NAMALWA (cell line): Measurements from ENCODE around the gene PTPN14.
"Not testable (repeated sequence)": the region's sequence is repeated elsewhere in the genome, so short reads cannot be mapped to it uniquely, and the experiment has no call there.

ENCODE experiments used
- DNase-seq: peaks from one replicate; pipeline ENCODE4 v3.0.0-alpha.2; 2015; ENCODE audit warnings: low spot score

PTPN14 gene

GRCh38 chr1:214509622-214510021, 41.8 kb downstream of the PTPN14 start:
- not testable (repeated sequence) for DNase-seq

DNA sequence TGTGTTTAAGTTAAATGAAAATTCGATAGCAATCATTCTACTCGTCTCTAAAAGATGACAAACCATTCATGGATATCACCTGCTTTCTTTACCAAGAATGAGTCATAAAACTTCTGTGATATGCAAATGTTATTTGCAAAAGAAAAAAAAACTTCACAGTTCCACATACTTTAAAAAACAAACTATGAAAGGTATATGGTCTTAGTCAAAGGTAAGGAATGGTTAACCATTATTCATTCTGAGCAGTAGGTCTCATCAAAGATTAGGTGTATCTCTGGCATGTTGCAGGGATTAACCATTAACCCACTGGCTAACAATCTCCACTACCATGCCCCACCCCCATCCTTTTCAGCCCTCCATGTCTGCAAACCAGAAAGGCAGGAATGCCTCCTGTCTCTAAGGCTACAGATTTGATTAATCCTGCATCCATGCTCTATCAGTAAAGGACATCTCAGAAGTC, 44.4 kb downstream of the PTPN14 start:
- no peak for DNase-seq

DNA sequence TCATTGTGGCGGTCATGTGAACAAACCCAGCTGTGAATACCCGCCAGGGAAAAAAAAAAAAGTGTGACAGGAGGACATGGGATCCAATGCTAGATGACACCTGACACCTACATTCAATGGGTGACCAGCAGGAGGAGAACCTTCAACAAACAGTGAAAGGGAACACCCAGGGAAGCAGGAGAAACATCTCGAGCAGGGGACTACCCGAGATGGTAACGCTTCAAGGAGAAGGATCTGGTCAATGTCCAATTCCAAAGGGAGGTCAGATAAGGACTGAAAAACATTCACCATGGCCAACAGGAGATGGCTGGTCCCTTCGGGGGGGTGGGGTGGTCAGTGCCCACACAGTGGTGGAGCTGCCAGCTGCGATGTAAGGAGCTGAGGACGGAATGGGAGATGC, 46.3 kb downstream of the PTPN14 start:
- DNase-seq: no peak

DNA sequence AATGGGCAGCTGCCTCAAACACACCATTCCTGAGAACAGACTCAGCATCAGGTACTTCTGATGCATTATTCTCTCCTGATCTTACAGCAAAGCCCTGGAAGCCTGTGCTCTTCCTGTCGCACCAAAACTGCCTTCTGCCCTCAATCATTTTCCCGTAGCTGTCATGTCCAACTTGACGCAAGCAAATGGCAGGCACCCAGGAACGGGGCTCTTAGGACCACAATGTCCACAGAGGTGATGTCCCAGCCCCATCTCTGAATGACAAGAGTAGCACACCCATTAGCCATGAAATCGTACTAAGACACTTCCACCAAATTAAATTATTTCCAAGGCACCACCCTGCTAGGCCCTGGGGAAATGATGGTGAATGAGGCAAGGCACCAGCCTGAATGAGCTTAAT, 47.1 kb downstream of the PTPN14 start:
- no peak for DNase-seq

- no peak for DNase-seq
Measured at GRCh38 chr1:214503553-214503952, 47.8 kb downstream of the PTPN14 start.

DNA sequence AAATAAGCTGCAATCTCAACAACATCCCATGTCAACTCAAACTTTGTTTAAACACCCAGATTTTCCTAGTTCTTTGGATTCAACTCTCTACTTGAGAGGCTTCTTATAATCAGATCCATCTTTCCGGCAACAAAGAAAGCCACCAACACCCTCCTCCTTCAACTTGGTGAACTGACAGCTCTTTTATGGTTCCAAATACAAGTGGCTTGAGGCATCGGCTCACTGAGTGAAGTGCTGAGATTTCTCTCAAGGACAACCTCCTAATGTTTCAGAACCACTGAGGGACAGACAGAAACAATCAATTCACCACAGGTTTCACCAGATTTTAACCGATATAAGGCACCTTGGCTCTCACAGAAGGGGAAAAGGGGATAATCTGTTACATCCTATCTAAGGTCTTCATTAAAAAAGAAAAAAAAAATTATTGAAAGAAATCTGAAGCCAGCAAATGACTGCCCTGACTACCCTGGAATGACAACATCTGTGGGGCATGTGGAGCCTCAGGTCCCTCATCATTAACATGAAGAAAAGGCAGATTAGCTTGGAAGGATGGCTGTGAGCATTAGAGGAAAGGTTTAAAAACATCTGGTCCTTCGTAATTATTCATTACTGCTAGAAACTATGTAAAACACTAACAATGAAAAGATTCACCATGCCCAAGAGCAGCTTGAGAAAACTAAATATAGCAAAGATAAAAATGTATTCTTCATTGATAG, 50.9 kb downstream of the PTPN14 start:
- no peak for DNase-seq

DNA sequence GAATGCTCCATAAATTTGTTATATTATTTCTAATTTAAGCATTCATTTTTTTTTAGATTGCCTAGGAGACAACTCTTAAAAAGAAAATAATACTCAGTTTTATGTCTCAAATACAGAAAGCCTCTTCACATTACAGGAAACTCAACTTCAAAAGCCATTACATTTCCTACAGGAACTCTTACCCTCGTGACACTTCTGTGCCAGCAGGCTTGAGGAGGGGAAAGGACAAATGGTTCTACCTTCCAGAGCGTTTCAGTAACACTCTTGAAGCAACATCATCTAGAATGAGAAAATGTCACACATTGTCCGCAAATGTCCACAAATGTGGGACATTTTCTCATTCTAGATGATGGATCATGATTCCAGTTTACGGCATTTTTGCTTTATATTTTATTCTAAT, 51.7 kb downstream of the PTPN14 start:
- no peak for DNase-seq

DNA sequence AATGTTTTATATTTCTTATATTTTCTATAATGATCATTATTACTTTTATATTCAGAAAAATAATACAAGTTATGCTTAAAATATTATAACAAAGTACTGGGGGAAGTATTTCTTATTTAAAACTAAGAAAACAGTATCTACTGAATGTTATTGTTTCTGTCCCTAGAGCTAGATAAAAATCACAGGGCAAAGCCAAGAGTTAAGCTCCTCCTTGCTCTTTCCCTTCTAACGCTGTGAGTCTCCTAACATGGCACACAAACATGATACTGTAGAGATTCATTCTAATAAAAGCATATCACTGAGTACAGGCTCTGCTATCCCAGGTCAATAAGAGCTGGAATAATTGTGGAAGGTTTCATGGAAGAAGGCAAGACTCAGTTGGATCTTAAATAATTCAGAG, 53.4 kb downstream of the PTPN14 start:
- DNase-seq: no peak

- DNase-seq: no peak
Measured at GRCh38 chr1:214496126-214496525, 55.3 kb downstream of the PTPN14 start.

DNA sequence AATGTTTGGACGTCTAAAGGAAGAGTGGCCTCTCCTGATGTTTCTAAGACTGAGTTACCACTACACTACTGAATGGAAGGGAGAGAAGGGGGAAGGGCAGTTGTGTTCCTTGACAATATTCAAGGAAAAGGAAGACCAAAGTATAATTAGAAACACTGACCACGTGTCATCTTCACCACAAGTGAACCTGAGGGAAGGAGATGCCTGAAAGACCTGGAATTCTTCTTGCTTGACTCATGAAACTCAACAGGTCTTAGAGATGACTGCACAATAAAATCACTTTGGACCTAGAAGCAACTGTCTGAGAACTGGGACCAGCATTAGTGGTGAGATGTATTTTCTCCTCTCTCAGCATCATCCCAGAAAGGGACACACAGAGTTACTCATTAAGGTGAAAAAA, 56.7 kb downstream of the PTPN14 start:
- DNase-seq: no peak

GRCh38 chr1:214494179-214494578, 57.2 kb downstream of the PTPN14 start:
- not testable (repeated sequence) for DNase-seq

DNA sequence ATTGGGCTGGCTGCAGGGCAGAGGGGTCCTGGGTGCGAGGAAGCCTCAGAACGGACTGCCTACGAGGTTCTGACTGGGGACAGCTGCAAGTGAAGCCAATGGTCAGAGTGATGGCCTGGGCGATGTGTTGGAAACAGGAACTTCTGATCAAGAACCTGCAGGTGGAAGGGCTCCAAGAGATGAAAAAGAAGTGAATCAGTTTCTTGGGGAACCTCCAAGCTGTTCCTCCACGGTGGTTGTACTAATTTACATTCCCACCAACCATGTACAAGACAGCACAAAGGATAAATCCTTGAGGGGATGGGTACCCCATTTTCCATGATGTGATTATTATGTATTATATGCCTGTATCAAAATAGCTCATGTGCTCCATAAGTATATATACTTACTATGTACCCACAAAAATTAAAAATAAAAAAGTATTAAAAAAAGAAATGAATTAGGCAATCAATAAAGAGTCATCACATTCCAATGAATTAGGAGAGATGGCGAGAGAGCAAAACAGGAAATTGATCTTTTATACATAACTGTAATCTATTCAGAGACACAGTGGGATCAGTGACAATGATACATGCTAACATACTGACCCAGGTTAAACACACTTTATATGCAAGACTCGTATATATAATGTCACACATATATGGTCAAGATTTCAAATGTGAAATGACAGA, 58.1 kb downstream of the PTPN14 start:
- no peak for DNase-seq

- DNase-seq: no peak
Measured at GRCh38 chr1:214492401-214493075, 58.9 kb downstream of the PTPN14 start.

DNA sequence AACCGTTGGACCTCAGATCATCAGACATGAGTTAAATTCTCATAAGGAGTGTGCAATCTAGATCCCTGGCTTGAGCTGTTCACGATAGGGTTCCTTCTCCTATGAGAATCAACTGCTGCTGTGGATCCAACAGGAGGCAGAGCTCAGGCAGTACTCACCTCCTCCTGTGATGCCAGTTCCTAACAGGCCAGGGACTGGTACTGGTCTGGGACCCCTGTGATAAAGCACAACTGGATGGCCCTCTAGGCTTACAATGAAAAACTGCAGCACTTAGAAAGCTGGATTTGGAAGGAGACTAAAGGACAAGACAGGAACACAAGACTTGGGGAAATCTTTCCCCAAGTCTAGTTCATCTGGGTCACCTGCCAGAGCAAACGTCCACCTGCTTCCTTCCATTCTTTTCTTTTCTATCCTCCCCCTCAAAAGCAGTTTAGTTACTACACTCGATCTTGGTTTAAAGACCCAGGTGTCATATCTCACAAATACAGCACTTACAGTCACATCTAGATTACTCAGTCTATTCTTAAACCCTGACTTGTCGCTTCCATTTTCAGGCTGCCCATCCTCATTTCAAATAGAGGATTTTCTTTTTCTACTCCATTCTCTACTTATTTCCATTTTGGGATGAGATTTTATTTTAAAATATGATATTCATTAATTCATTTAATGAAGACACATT, 59.8 kb downstream of the PTPN14 start:
- no peak for DNase-seq

DNA sequence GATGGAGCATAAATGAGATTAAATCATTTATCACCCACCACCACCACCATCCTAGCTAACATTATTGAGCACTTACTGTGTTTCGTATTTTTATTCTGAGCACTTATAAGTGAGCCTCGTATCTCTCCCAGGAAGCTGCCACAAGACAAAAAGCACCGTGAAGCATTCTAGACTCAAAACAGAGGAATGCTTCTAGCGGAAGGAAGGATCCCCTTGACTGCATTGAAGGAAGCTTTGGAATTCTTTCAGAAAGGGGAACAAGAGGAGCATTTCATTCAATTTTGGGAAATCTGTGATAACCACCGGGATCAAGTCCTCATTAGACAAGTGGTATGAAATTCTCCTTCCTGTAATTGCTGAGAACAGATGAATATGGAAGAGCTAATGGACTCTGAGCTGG, 66.3 kb downstream of the PTPN14 start:
- no peak for DNase-seq

- not testable (repeated sequence) for DNase-seq
Measured at GRCh38 chr1:214483180-214483579, 68.2 kb downstream of the PTPN14 start.

DNA sequence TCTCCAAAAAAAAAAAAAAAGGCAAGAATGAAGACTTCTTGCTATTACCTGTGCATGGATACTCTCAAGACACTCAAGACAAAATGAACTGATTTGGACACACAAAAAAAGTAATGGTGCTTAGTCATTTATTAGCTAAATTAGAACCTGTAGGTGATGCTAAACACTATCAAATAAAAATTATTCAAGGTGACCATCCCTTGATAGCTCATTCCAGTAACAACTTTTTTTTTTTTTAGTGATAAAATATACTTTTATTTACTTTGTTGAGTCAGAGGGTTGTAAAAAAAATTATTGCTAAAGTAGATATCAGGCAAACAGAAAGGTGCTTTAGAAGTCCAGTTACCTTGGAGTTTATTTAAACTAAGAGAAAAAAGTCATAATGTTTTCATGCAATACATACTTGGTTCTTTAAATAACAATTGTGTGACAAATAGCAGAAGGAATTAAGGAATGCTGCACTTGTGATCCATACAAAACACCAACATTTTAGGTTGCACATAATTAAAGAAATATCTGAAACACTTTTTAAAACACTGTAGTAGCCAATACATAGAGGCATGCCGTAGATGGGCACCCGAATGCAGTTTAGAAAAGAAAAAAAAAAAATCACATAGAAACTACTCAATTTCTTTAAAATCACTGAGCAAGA, 69.3 kb downstream of the PTPN14 start:
- not testable (repeated sequence) for DNase-seq

DNA sequence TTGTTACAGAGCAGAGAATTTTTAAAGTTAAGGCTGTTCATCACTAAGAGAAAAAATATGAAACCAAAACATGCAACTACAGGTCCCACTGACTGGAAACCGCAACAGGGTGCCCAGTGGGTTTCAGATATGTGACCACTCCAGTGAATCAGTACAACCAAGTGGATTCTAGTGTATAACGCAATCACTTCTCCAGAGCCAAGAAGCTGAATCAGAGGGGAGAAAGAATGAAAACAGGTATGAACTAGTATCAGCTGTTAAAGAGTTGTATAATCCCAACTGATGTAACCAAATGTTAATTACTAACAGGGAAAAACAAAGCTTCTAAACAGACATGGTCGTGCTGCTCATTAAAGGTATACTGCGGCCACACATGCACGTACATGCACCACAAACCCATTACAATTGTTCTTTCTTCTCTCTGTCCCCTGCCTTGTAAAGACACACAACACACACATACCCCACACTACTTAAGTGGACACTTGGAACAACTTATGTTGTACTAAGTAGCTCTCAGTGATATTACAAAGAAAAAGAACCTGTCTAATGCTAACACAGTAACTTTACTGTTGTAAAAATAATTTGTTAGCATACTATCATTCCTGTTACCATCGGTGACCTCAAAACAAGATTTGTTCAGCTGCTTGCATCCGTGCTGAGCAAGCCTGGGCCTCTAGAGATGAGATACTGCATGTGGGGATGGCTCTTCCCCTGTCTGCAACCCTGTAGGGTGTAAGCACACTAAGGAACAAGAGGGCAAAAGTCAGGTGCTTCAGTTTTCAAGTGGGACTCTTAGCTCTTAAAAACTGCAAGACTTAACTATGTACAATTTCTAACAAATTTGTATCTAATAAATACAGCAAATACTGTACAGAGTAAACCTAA, 74.2 kb downstream of the PTPN14 start:
- no peak for DNase-seq

- no peak for DNase-seq
Measured at GRCh38 chr1:214476229-214476985, 75.0 kb downstream of the PTPN14 start.

DNA sequence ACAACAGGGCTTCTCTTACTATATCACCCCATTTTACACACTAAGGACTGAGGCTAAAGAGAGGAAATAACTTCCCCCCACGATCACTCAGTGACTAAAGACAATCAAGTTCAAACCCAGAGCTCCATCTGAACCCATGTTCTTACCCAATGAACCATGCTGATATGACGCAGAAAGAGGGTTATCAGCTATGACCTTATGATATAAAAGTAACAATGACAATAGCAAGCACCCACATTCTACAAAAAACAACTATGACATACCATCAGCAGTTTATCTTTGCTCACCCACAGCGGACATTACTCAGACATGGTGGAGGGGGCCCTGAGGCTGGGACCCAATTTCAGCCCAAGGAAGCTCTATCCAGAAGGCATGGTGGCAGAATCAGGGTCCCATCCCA, 75.7 kb downstream of the PTPN14 start:
- DNase-seq: no peak
